Measurements from ENCODE around the gene ITGB6.

ITGB6 gene

GRCh38 chr2:160241251-160242137 lies 41.4 kb upstream of the ITGB6 start:
- Histone ChIP-seq H3K4me3 (no peak overlapping the region), H3K27ac (peak overlapping the region; percentile 5 to 68)
- no peak for TF ChIP-seq CTCF (IDR thresholded peaks at IDR 0.05)
- DNase-seq (ENCODE audit: low spot score) = no peak

GRCh38 chr2:160239436-160239835 lies 39.4 kb upstream of the ITGB6 start:
- no peak for TF ChIP-seq CTCF (IDR thresholded peaks at IDR 0.05)
- no peak for DNase-seq (ENCODE audit: low spot score)
- H3K4me3 ChIP-seq = no peak overlapping the region
- H3K27ac ChIP-seq = no peak overlapping the region

- DNase-seq (ENCODE audit: low spot score) = no peak
- Histone ChIP-seq H3K4me3 (no peak overlapping the region), H3K27ac (no peak overlapping the region)
- no peak for TF ChIP-seq CTCF (IDR thresholded peaks at IDR 0.05)
Observed at GRCh38 chr2:160238392-160238791, 38.3 kb upstream of the ITGB6 start.

- no peak overlapping the region for H3K4me3 ChIP-seq
- no peak for DNase-seq (ENCODE audit: low spot score)
- TF ChIP-seq CTCF (IDR thresholded peaks at IDR 0.05) = no peak
- no peak overlapping the region for H3K27ac ChIP-seq
Observed at GRCh38 chr2:160232905-160233475, 32.9 kb upstream of the ITGB6 start.

- H3K4me3 ChIP-seq = no peak overlapping the region
- no peak for DNase-seq (ENCODE audit: low spot score)
- H3K27ac ChIP-seq = no peak overlapping the region
- no peak for TF ChIP-seq CTCF (IDR thresholded peaks at IDR 0.05)
Observed at GRCh38 chr2:160229591-160229990, 29.5 kb upstream of the ITGB6 start.

- Histone ChIP-seq H3K27ac (no peak overlapping the region), H3K4me3 (no peak overlapping the region)
- TF ChIP-seq CTCF (IDR thresholded peaks at IDR 0.05) = no peak
- DNase-seq (ENCODE audit: low spot score) = no peak
Observed at GRCh38 chr2:160228141-160228917, 28.3 kb upstream of the ITGB6 start.
